DMS 273 treated with DMSO at 0.1 percent for 48 hours (cell line): ENCODE results near the gene PTOV1.

Experiments used
- DNase-seq: peaks from one replicate; lab custom pipeline; 2025; lab: John Stamatoyannopoulos, UW

Gene PTOV1

DNA sequence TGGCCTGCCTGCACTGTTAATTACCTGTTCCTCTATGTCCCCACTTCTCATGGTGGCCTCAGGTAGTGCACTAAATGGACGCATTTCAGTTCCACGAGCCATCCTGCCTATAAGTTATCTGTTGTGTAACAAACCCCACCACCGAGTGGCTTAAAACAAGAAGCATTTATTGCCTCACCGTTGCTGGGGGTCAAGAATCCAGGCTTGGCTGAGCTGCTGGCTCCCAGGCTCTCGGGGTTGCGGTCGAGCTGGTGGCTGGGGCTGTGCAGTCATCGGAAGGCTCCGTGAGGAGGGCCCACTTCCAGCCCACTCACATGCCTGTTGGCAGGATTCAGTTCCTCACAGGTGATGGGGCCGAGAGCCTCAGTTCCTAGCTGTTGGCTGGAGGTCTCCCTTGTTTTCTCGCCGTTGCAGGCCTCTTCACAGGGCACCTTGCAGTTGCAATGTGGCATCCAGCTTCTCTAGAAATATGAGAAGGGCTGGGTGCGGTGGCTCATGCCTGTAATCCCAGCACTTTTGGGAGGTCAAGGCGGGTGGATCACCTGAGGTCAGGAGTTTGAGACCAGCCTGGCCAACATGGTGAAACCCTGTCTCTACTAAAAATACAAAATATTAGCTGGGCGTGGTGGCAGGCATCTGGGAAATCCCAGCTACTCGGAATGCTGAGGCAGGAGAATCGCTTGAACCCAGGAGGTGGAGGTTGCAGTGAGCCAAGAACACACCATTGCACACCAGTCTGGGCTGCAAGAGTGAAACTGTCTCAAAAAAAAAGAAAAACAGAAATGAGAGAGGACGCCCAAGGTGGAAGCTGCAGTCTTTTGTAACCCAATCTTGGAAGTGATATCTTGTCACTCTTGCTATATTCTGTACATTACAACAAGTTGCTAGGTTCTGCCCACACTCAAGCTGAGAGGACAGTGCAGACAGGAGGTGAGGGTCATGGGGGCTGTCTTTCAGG is 6.5 kb upstream of the PTOV1 start:
- DNase-seq = no peak

DNA sequence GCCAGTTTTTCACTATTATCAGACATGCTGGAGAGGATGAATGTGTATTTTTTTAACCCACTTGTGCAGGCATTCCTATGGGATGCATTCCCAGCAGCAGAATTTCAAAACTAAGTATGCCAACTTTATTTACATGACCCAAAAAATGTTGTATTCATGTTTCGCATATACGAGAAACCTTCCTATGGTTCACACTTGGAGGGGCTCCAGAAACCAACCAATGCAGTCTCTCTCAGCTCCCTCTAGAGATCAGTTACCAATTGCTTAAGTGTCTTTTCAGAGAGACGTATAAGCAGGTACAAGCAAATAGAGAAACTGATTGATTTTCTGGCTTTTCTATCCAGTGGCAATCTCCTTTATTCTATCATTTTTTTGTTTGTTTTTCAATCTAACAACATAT is 5.5 kb upstream of the PTOV1 start:
- no peak for DNase-seq

DNA sequence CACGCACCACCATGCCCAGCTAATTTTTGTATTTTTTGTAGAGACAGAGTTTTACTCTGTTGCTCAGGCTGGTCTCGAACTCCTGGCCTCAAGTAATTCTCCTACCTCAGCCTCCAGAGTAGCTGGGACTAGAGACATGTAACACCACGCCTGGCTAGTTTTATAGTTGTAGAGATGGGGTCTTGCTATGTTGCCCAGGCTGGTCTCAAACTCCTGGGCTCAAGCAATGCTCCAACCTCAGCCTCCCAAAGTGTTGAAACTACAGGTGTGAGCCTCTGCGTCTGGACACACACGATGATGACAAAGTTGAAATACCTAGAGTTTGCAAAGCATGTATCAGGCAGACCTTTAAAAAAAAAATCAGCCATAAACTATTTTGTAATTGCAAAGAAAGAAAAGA is 4.6 kb upstream of the PTOV1 start:
- DNase-seq = no peak

DNA sequence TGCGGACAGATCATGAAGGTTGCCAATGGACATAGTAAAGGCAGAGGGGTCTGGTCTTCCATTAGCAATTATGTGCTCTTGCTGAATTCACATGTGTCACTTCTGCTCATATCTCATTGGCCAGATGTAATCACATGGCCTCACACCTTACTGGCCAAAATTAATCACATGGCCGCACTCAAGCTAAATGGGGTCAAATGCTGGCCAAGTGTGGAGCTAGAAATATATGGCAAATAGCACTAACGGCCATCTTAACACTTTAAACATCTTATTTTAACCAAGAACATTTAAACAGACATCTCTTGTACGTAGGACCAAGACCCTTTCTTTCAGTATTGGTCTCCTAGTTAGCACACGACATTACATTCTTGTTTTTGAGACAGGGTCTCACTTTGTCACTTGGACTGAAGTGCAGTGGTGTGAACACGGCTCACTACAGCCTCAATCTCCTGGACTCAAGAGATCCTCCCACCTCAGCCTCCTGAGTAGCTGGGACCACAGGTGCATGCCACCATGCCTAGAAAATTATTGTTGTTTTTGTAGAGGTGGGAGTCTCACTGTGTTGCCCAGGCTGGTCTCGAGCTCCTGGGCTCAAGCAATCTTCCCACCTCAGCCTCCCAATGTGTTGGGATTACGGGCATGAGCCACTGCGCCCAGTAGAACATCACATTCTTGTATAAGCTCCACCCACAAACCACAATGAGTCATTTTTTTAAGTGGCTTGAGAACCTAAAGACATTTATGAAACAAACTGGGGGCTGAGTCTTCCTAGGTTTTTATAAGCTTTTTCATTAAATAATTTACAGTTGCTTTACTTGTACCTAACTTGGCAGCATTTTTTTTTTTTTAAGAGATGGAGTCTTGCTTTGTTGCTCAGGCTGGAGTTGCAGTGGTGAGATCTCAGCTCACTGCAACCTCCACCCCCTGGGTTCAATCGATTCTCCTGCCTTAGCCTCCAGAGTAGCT is 2.9 kb upstream of the PTOV1 start:
- no peak for DNase-seq

DNA sequence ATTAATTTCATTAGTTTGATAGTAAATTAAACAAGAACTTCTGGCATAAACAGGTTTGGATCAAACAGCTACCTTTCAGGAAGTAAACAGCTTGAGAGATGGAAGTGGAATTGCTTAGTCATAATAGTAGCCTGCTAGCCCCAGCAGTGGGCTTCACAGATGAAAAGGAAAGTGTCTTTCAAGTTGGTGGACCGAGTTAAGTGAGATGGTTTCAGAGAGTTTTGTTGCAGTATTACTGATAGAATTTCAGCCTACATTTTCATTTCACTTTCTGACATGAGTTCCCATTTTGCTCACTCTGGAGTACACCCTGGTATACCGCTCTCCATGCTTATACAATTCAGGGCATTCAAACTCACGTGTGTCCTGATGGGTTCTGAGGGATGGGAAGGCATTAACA is 2.0 kb upstream of the PTOV1 start:
- no peak for DNase-seq

DNA sequence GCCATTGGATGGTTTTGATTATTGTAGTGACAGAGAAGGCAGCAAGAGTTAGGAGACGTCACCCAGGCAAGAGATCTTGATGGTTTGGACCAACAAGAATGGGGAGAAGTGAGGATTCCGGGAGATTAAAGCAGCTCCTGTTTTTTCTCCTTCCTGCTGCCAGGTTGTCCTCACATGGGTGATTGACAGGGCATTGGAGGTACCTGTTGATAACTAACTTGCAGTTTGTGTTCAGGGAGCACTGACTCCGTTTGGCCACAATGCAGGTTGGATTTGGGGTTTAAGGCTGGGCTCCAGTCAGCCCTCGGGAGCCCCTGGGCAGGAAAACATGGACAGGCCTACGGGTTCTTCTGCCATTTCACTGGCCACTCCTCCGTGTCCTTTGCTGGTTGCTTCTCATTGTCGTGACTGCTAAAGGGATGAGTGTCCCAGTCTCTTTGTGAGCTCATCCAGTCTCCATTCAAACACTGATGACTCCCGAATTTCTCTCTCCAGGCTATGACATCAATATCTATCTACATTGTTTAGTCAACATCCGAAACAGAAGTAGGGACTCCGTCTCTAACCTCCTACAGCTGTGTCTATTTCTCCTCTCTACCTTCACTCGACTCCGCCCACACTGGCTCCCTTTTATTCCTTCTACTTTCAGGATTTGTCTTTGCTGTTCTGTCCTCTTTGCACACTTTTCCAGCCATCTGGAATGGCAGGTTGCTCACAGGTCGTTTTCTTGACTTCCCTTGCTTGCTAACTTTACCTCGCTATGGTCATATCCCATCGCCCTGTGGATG is 1.3 kb upstream of the PTOV1 start:
- no peak for DNase-seq

DNA sequence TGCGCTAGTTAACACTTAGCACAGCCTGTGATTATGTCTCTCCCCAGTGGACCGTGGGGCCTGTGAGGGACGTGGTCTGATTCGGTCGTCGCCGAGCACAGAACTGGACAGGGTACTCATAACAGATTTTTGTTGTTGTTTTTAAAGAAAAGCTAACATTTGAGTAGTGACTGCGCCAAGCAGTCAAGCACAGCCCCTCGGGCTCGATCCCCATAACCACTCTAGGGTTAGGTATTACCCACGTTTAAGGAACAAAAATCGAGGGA is 805 bp upstream of the PTOV1 start:
- DNase-seq = no peak

DNA sequence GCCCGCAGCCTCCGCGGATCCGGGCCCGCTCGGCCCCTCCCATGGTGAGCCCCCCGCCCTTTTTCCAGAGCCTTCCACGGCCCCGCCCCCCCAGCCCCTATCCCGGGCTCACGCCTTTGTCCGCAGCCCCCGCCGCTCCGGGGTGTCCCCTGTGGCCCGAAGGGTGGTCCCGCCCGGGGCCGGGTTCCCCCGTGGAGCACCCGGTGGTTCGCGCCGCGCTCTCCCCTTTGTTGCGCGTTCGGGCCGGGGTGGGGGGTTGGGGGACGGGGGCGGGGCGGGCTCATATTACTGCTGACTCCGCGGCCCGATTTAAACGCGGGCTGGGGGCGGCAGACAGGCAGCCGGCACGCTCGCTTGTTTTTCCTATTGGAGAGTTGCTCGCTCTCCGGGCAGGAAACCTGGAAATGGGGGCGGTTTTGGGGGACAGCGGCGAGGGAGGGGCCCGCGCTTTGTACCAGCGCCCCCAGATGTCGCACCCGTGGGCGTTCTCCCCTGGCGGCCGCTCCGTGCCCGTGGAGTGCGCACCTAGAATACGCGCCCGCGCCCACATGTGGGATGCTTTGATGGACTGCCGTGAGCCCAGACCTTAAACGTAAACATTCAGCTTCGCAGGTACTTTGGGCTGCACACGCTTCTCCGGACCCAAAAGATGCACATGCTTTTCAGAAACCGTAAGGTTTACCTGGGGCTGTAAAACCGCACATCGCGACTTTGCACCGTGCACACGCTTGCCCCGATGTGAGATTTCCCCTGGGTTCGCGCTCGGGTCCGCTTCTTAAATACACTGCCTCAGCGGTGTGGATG is 699 bp downstream of the PTOV1 start:
- no peak for DNase-seq

DNA sequence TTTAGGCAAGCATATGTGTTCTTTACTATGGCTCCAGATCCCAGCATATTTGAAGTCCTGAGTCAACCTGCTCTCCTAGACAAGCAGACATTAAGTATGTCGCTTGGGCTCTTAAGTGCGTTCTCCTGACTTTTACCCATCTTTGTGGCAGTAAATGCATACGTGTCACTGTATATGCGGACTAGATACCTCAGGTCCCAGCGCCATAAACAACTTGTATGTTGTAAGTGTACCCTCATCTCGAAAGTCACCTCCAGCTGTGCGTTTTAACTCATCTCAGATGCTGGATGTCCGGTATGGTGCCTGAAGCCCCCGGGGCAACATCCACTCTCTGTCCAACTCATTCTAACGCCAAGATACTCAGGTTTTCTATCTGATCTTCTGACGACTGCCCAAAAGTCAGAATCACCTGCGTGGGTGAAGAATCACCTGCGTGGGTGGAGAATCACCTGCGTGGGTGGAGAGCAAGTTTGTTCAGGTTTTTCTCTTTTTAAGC is 1.7 kb downstream of the PTOV1 start:
- DNase-seq = no peak

DNA sequence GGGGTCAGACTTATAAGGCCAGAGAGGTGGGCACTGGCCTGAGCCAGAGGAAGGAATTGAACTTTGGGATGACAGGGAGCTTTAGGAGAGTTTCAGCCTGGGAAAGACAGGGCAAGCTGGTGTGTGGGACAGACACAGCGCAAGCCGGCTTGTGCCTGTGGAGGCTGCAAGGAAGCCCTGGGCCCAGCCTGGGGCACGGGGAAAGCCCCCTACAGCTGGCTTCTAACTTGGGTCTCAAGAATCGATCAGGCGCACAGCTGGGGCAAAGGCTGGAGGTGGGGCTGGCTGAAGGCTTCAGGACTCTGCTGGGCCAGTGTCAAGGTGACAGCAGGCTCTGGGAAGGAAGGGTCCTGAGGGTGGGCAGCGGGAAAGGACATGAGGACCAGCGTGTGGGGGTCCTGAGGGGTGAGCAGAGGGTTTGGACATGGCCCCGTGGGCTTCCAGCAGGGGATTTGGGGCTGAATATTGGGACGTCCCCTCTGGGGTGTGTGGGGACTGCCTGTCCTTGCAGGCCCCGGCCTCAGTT is 3.0 kb downstream of the PTOV1 start:
- DNase-seq = no peak

DNA sequence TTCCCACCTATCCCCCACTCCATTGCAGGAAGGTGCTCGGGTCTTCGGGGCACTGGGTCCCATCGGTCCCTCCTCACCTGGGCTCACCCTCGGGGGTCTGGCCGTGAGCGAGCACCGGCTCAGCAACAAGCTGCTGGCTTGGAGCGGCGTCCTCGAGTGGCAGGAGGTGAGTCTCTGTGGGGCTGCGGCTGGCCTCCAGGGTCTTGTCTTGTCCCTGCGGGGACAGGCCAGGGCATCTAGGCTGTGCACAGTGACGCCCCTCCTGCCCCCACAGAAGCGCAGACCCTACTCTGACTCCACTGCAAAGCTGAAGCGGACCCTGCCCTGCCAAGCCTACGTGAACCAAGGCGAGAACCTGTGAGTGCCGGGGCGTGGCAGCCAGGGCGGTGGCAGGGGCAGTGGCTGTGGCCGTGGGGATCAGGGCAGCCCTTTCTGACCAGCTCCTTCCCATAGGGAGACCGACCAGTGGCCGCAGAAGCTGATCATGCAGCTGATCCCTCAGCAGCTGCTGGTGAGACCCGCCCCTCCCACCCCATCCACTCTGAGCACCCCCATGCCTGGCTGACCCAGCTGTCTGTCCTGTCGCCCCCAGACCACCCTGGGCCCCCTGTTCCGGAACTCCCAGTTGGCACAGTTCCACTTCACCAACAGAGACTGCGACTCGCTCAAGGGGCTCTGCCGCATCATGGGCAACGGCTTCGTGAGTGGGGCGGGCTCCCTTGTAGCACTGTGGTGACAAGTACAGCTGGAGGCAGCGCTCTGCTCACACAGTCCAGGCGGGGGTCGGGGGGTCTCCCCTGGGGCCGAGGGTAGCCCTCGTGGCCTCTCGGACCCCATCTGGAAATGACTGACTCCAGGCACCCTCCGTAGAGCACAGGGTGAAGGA is 3.7 kb downstream of the PTOV1 start:
- no peak for DNase-seq

DNA sequence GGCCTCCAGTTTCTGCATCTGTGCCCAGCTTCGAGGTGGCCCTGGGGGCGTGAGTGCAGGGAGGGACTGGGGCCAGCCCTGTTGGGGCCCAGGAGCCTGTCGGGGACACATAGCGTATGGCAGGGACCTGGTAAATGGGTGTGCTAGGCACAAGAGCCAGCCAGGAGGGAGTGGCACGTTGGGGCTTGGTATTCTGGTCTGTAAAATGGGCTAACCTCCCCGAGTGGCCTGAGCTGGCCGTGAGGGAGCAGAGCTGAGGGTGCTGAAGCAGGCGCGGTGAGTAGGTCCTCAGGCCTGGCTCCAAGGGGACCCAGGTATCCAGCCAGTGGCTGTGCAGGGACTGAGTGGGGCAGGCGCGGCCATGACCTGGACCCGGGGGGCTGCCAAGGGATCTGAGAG is 4.3 kb downstream of the PTOV1 start:
- DNase-seq = no peak

DNA sequence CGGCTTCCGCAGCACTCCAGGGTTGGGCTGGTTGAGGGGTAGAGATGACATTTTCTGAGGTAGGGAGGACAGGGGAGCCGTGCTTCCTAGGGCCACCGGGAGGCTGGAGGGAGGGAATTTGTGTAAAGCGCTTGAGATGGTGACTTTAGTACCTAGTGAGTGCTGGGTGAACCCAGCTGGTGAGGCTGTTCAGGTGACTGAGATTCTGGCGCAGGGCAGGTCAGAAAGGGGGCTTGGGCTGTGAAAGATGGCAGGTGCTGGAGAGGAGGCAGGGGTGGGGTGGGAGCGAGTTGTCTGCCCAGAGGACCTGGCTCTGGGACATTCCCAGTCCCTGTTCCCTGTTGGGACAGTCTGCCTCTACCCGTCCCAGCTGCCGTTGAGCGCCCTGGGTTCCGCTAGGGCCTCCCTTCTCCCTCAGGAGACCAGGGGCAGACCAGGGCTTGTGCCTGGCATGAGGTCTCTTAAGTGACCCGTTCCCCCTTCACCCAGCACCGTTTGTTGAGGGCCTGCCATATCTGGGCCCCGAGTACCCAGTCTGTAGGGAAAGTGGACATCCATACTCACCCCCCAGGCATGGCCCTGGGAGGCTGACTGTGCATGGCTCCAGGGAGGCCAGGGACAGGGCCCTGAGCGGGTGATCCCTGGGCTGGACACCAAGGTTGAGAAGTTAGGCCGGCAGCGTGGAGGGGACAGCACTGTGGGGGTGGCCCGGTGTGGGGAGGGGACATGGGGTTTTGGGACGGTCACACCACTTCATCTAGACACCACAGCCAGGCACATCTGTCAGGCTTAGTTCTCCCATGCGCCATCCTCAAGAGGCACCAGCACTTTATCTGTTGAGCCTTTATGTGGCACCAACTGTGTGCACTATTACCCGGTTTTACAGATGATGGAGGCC is 5.0 kb downstream of the PTOV1 start:
- no peak for DNase-seq

DNA sequence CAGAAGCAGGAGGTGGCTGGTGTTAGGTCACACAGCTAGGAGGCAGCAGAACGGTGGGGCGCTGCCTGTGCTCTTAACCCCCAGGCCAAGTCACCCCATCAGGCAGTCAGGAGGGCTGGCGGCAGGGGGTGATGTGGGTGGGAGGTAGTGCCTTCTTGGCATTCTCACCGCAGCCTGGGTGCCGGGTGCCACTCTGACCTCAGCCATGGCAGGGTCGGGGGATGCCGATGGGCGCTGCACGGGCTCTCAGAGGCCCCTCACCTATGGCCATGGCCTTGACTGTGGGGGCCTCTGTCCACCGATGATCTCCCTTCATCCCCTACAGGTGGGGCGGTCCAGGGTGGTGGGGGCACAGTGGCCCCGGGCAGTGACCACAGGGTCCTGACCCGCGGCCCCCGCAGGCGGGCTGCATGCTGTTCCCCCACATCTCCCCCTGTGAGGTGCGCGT is 5.6 kb downstream of the PTOV1 start:
- DNase-seq = no peak

DNA sequence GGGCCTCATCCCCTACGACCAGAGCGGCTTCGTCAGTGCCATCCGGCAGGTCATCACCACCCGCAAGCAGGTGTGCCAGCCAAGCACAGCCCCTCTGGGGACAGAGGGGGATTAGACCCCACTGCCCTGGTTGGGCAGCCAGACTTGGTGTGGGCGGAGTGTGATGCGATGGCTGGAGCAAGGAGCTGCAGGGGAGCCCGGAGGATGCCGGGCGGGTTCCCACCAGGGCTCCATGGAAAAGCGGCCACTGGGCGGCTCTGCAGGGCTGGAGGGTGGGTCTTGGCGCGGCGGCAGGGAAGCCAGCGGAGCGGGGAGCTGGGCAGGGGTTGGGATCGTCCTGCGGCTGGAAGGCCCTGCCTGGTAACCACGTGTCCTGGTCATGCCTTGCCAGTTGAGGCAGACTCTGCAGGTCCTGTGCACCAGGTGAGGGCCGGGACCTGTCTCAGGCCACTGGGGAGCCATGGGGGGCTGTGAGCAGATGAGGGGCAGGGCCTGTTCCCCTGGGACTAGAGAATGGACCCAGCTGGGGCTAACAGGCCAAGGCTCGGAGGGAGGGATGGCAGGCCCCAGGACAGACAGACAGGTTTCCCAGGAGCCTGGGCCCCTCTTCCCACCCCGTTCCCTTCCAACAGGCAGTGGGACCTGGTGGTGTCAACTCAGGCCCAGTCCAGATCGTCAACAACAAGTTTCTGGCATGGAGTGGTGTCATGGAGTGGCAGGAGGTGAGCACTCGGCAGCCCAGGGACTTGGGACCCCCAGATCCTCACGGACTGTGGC is 6.3 kb downstream of the PTOV1 start:
- DNase-seq = no peak

DNA sequence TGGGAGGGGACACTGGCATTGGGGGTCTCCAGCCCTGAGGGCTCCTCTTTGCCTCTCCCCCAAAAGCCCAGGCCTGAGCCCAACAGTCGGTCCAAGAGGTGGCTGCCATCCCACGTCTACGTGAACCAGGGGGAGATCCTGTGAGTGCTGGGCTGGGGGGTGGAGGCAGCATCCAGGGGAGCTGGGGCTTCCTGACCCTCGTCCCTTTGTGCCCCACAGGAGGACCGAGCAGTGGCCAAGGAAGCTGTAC is 6.8 kb downstream of the PTOV1 start:
- DNase-seq = no peak

DNA sequence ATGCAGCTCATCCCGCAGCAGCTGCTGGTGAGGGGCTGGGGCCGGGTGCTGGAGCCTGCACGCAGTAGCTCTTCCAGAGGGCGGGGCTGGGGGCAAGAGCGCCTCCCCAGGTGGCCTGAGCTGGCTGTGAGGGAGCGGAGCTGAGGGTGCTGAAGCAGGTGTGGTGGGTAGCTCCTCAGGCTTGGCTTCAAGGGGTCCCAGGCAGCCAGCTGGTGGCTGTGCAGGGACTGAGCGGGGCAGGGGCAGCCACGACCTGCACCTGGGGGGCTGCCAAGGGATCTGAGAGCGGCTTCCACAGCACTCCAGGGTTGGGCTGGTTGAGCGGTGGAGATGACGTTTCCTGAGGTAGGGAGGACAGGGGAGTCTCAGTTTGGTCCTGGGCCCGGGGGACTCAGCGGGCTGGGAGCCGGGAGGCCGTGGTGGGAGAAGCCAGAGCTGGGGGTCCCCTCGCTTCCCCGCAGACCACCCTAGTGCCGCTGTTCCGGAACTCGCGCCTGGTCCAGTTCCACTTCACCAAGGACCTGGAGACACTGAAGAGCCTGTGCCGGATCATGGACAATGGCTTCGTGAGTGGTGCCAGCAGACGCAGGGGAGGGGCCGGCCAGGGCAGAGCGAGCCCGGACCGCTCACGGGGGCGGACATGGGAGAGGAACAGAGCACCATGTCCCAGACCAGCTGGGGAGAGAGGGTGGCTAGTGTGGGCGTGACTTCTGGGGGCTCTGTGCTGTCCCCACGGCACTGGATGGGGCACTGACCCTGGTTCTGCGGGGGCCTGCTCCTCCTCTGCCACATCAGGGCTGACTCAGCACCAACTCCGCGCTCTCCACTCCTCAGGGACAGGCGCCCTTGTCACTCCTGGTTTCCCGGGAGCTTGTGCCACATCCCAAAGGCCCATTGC is 7.4 kb downstream of the PTOV1 start:
- no peak for DNase-seq
